Measurements from ENCODE around the gene DAAM2. TPM values are rescaled to one million over a fixed set of nuclear protein-coding genes. Genes with fewer than 3 reads are reported as not detected.

Gene DAAM2
- polyA plus RNA-seq, 4 donors: 0.89 to 12.9 (median 7.6) TPM

- WGBS, 3 donors: 89 to 93% (median 91%) methylated on average over 5 of the region's 5 CpGs
- Histone ChIP-seq H3K9me3 (ENCODE audit: control insufficient read depth in 2 of 2, insufficient read depth in 1 of 2, low read depth in 1 of 2, low read length in 1 of 2) (no peaks in the 10 kb centered on the region), H3K4me3 (ENCODE audit: low read depth in 1 of 3, low read length in 3 of 3) (no peak overlapping the region), H3K27ac (ENCODE audit: low read depth in 1 of 3, low read length in 2 of 3) (no peak overlapping the region), H3K27me3 (ENCODE audit: control insufficient read depth in 3 of 3, insufficient read depth in 3 of 3, low read length in 3 of 3) (no peaks in the 10 kb centered on the region), H3K36me3 (ENCODE audit: control insufficient read depth in 3 of 3, insufficient read depth in 2 of 3, low read depth in 1 of 3, low read length in 3 of 3) (peaks cover 0 to 63% (median 7%) of the 10 kb centered on the region in 3 donors), H3K4me1 (ENCODE audit: control insufficient read depth in 3 of 3, insufficient read depth in 2 of 3, low read depth in 1 of 3, low read length in 2 of 3) (no peaks in the 10 kb centered on the region)
- DNase-seq (no peak), FAIRE-seq (no peak)
Measured at GRCh38 chr6:39907871-39908575, 115.8 kb downstream of the DAAM2 start.

- DNase-seq: no peak
- 86 to 94% (median 92%) methylated on average over 13 of the region's 13 CpGs for WGBS, 3 donors
- no peak overlapping the region for H3K4me3 ChIP-seq (ENCODE audit: low read depth in 1 of 3, low read length in 3 of 3)
- H3K27me3 ChIP-seq (ENCODE audit: control insufficient read depth in 3 of 3, insufficient read depth in 3 of 3, low read length in 3 of 3): no peaks in the 10 kb centered on the region
- no peak for FAIRE-seq
- H3K9me3 ChIP-seq (ENCODE audit: control insufficient read depth in 2 of 2, insufficient read depth in 1 of 2, low read depth in 1 of 2, low read length in 1 of 2): no peaks in the 10 kb centered on the region
- no peak overlapping the region for H3K27ac ChIP-seq (ENCODE audit: low read depth in 1 of 3, low read length in 2 of 3)
- H3K4me1 ChIP-seq (ENCODE audit: control insufficient read depth in 3 of 3, insufficient read depth in 2 of 3, low read depth in 1 of 3, low read length in 2 of 3): no peaks in the 10 kb centered on the region
- H3K36me3 ChIP-seq (ENCODE audit: control insufficient read depth in 3 of 3, insufficient read depth in 2 of 3, low read depth in 1 of 3, low read length in 3 of 3): peaks cover 0 to 63% (median 11%) of the 10 kb centered on the region in 3 donors
Measured at GRCh38 chr6:39908838-39909583, 116.8 kb downstream of the DAAM2 start.

GRCh38 chr6:39909701-39910100, 117.5 kb downstream of the DAAM2 start:
- FAIRE-seq: no peak
- 96 to 97% (median 96%) methylated on average over 5 of the region's 5 CpGs for WGBS, 3 donors
- H3K36me3 ChIP-seq (ENCODE audit: control insufficient read depth in 3 of 3, insufficient read depth in 2 of 3, low read depth in 1 of 3, low read length in 3 of 3): peaks cover 0 to 65% (median 11%) of the 10 kb centered on the region in 3 donors

GRCh38 chr6:39910164-39910563, 118.0 kb downstream of the DAAM2 start:
- H3K9me3 ChIP-seq (ENCODE audit: control insufficient read depth in 2 of 2, insufficient read depth in 1 of 2, low read depth in 1 of 2, low read length in 1 of 2): no peaks in the 10 kb centered on the region
- no peak overlapping the region for H3K4me3 ChIP-seq (ENCODE audit: low read depth in 1 of 3, low read length in 3 of 3)
- no peak for FAIRE-seq
- DNase-seq: no peak
- H3K4me1 ChIP-seq (ENCODE audit: control insufficient read depth in 3 of 3, insufficient read depth in 2 of 3, low read depth in 1 of 3, low read length in 2 of 3): no peaks in the 10 kb centered on the region
- no peak overlapping the region for H3K27ac ChIP-seq (ENCODE audit: low read depth in 1 of 3, low read length in 2 of 3)
- H3K27me3 ChIP-seq (ENCODE audit: control insufficient read depth in 3 of 3, insufficient read depth in 3 of 3, low read length in 3 of 3): no peaks in the 10 kb centered on the region
- peaks cover 0 to 70% (median 10%) of the 10 kb centered on the region in 3 donors for H3K36me3 ChIP-seq (ENCODE audit: control insufficient read depth in 3 of 3, insufficient read depth in 2 of 3, low read depth in 1 of 3, low read length in 3 of 3)

More at GRCh38 chr6:39909701-39910100, 117.5 kb downstream of the DAAM2 start:
- Histone ChIP-seq H3K27ac (ENCODE audit: low read depth in 1 of 3, low read length in 2 of 3) (no peak overlapping the region), H3K4me3 (ENCODE audit: low read depth in 1 of 3, low read length in 3 of 3) (no peak overlapping the region), H3K27me3 (ENCODE audit: control insufficient read depth in 3 of 3, insufficient read depth in 3 of 3, low read length in 3 of 3) (no peaks in the 10 kb centered on the region), H3K4me1 (ENCODE audit: control insufficient read depth in 3 of 3, insufficient read depth in 2 of 3, low read depth in 1 of 3, low read length in 2 of 3) (no peaks in the 10 kb centered on the region), H3K9me3 (ENCODE audit: control insufficient read depth in 2 of 2, insufficient read depth in 1 of 2, low read depth in 1 of 2, low read length in 1 of 2) (no peaks in the 10 kb centered on the region)
- no peak for DNase-seq

- Histone ChIP-seq H3K27ac (ENCODE audit: low read depth in 1 of 3, low read length in 2 of 3) (no peak overlapping the region), H3K4me1 (ENCODE audit: control insufficient read depth in 3 of 3, insufficient read depth in 2 of 3, low read depth in 1 of 3, low read length in 2 of 3) (no peaks in the 10 kb centered on the region), H3K36me3 (ENCODE audit: control insufficient read depth in 3 of 3, insufficient read depth in 2 of 3, low read depth in 1 of 3, low read length in 3 of 3) (peaks cover 0 to 70% (median 15%) of the 10 kb centered on the region in 3 donors), H3K4me3 (ENCODE audit: low read depth in 1 of 3, low read length in 3 of 3) (no peak overlapping the region), H3K9me3 (ENCODE audit: control insufficient read depth in 2 of 2, insufficient read depth in 1 of 2, low read depth in 1 of 2, low read length in 1 of 2) (no peaks in the 10 kb centered on the region), H3K27me3 (ENCODE audit: control insufficient read depth in 3 of 3, insufficient read depth in 3 of 3, low read length in 3 of 3) (no peaks in the 10 kb centered on the region)
- WGBS, 3 donors: 63 to 78% (median 70%) methylated on average over 2 of the region's 2 CpGs
- DNase-seq: no peak
- FAIRE-seq: no peak
Measured at GRCh38 chr6:39910744-39911143, 118.6 kb downstream of the DAAM2 start.

- Histone ChIP-seq H3K27ac (ENCODE audit: low read depth in 1 of 3, low read length in 2 of 3) (no peak overlapping the region), H3K4me3 (ENCODE audit: low read depth in 1 of 3, low read length in 3 of 3) (no peak overlapping the region), H3K27me3 (ENCODE audit: control insufficient read depth in 3 of 3, insufficient read depth in 3 of 3, low read length in 3 of 3) (no peaks in the 10 kb centered on the region), H3K36me3 (ENCODE audit: control insufficient read depth in 3 of 3, insufficient read depth in 2 of 3, low read depth in 1 of 3, low read length in 3 of 3) (peaks cover 0 to 66% (median 16%) of the 10 kb centered on the region in 3 donors), H3K4me1 (ENCODE audit: control insufficient read depth in 3 of 3, insufficient read depth in 2 of 3, low read depth in 1 of 3, low read length in 2 of 3) (no peaks in the 10 kb centered on the region), H3K9me3 (ENCODE audit: control insufficient read depth in 2 of 2, insufficient read depth in 1 of 2, low read depth in 1 of 2, low read length in 1 of 2) (no peaks in the 10 kb centered on the region)
- no peak for FAIRE-seq
- 91 to 94% (median 91%) methylated on average over 10 of the region's 10 CpGs for WGBS, 3 donors
- DNase-seq: no peak
Measured at GRCh38 chr6:39911513-39912125, 119.4 kb downstream of the DAAM2 start.

GRCh38 chr6:39912446-39912845, 120.3 kb downstream of the DAAM2 start:
- peaks cover 0 to 67% (median 16%) of the 10 kb centered on the region in 3 donors for H3K36me3 ChIP-seq (ENCODE audit: control insufficient read depth in 3 of 3, insufficient read depth in 2 of 3, low read depth in 1 of 3, low read length in 3 of 3)
- H3K9me3 ChIP-seq (ENCODE audit: control insufficient read depth in 2 of 2, insufficient read depth in 1 of 2, low read depth in 1 of 2, low read length in 1 of 2): no peaks in the 10 kb centered on the region
- DNase-seq: no peak
- H3K27me3 ChIP-seq (ENCODE audit: control insufficient read depth in 3 of 3, insufficient read depth in 3 of 3, low read length in 3 of 3): no peaks in the 10 kb centered on the region
- H3K4me1 ChIP-seq (ENCODE audit: control insufficient read depth in 3 of 3, insufficient read depth in 2 of 3, low read depth in 1 of 3, low read length in 2 of 3): no peaks in the 10 kb centered on the region
- no peak overlapping the region for H3K4me3 ChIP-seq (ENCODE audit: low read depth in 1 of 3, low read length in 3 of 3)
- no peak for FAIRE-seq
- no peak overlapping the region for H3K27ac ChIP-seq (ENCODE audit: low read depth in 1 of 3, low read length in 2 of 3)
- 87 to 93% (median 88%) methylated on average over 4 of the region's 4 CpGs for WGBS, 3 donors

GRCh38 chr6:39913391-39913916, 121.3 kb downstream of the DAAM2 start:
- Histone ChIP-seq H3K36me3 (ENCODE audit: control insufficient read depth in 3 of 3, insufficient read depth in 2 of 3, low read depth in 1 of 3, low read length in 3 of 3) (peaks cover 0 to 59% (median 19%) of the 10 kb centered on the region in 3 donors), H3K27me3 (ENCODE audit: control insufficient read depth in 3 of 3, insufficient read depth in 3 of 3, low read length in 3 of 3) (no peaks in the 10 kb centered on the region), H3K4me1 (ENCODE audit: control insufficient read depth in 3 of 3, insufficient read depth in 2 of 3, low read depth in 1 of 3, low read length in 2 of 3) (peaks cover 0 to 2% (median 0%) of the 10 kb centered on the region in 3 donors), H3K9me3 (ENCODE audit: control insufficient read depth in 2 of 2, insufficient read depth in 1 of 2, low read depth in 1 of 2, low read length in 1 of 2) (no peaks in the 10 kb centered on the region), H3K4me3 (ENCODE audit: low read depth in 1 of 3, low read length in 3 of 3) (no peak overlapping the region), H3K27ac (ENCODE audit: low read depth in 1 of 3, low read length in 2 of 3) (no peak overlapping the region)
- FAIRE-seq (no peak), DNase-seq (no peak)
- WGBS, 3 donors: 94 to 95% (median 95%) methylated on average over 12 of the region's 12 CpGs
